Suprapubic skin (tissue), 3 donors: Measurements from ENCODE around the gene FNDC1.

Source experiments
- POLR2A ChIP-seq, 2 donors: fragments of 450-650 bp; IDR thresholded peaks; one replicate each; pipeline ENCODE4 v1.6.1; 2017; ENCODE audit warnings: antibody characterized with exemption in 2 of 2, mild to moderate bottlenecking in 2 of 2, moderate library complexity in 2 of 2
- TF ChIP-seq, protein P1 (sequence below), 2 donors: fragments of 200-600 bp in 1 of 2; fragments of 450-650 bp in 1 of 2; sonication (generic) in 1 of 2; IDR thresholded peaks; one replicate each; pipeline ENCODE4 v1.5.1; 2016 to 2019; ENCODE audit warnings: antibody characterized with exemption in 2 of 2, mild to moderate bottlenecking in 1 of 2, moderate library complexity in 1 of 2

DNA sequence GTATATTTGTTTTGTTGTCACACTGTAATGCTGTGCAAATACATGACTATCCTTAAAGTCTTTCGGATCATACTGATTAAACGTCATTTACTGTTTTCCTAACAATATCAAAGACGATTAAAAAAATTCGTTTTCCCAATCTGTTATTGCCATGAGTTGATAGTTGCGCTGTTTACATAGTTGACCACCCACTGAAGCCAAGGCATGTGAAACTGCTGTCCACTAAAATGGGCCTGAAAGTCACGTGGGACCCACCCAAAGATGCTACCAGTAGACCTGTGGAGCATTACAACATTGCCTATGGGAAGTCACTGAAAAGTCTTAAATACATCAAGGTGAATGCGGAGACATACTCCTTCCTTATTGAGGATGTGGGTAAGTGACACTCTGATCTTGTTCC is 28.1 kb downstream of the FNDC1 start:
- TF ChIP-seq, protein P1, sequence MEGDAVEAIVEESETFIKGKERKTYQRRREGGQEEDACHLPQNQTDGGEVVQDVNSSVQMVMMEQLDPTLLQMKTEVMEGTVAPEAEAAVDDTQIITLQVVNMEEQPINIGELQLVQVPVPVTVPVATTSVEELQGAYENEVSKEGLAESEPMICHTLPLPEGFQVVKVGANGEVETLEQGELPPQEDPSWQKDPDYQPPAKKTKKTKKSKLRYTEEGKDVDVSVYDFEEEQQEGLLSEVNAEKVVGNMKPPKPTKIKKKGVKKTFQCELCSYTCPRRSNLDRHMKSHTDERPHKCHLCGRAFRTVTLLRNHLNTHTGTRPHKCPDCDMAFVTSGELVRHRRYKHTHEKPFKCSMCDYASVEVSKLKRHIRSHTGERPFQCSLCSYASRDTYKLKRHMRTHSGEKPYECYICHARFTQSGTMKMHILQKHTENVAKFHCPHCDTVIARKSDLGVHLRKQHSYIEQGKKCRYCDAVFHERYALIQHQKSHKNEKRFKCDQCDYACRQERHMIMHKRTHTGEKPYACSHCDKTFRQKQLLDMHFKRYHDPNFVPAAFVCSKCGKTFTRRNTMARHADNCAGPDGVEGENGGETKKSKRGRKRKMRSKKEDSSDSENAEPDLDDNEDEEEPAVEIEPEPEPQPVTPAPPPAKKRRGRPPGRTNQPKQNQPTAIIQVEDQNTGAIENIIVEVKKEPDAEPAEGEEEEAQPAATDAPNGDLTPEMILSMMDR (IDR thresholded peaks at IDR 0.05): no peak
- TF ChIP-seq POLR2A (IDR thresholded peaks at IDR 0.05): no peak
